NB4 (cell line): ENCODE measurements around the gene MEGF8.

Experiments
- DNase-seq: peaks from one replicate; pipeline ENCODE4 v3.0.0; 2010; ENCODE audit warnings: low read depth
- H3K4me3 ChIP-seq: one replicate; pipeline ENCODE4 v1.5.1; 2011; ENCODE audit warnings: mild to moderate bottlenecking, low read depth, low read length, moderate library complexity
- CTCF ChIP-seq: IDR thresholded peaks from one replicate; pipeline ENCODE4 v1.5.1; 2012; ENCODE audit warnings: low read depth, low read length
- MAX ChIP-seq: IDR thresholded peaks from 2 replicates; pipeline ENCODE4 v1.6.1; 2011; ENCODE audit warnings: low read depth, low read length
- MYC ChIP-seq: IDR thresholded peaks from 2 replicates; pipeline ENCODE4 v1.6.1; 2011; ENCODE audit warnings: low read depth, low read length
- POLR2A ChIP-seq: IDR thresholded peaks from 2 replicates; pipeline ENCODE4 v1.6.1; 2011; ENCODE audit warnings: mild to moderate bottlenecking; ENCODE audit not compliant: insufficient read length; ENCODE audit errors: extremely low read depth

Gene MEGF8

GRCh38 chr19:42397263-42398166 lies 72.1 kb downstream of the MEGF8 start:
- no peak for TF ChIP-seq POLR2A
- TF ChIP-seq MYC: no peak
- TF ChIP-seq MAX: no peak
- TF ChIP-seq CTCF: no peak
- peak overlapping the region; percentile 83 for H3K4me3 ChIP-seq
- no peak for DNase-seq

- no peak for DNase-seq
- H3K4me3 ChIP-seq: no peak overlapping the region
- TF ChIP-seq POLR2A (no peak), CTCF (no peak), MYC (no peak), MAX (no peak)
Observed at GRCh38 chr19:42400404-42400803, 75.0 kb downstream of the MEGF8 start.

- peak; percentile 64 for DNase-seq
- no peak overlapping the region for H3K4me3 ChIP-seq
- peak; percentile 56 for TF ChIP-seq CTCF
- no peak for TF ChIP-seq POLR2A
- TF ChIP-seq MAX: no peak
Observed at GRCh38 chr19:42401365-42402303, 76.2 kb downstream of the MEGF8 start.

- TF ChIP-seq MYC (no peak), MAX (no peak), CTCF (no peak), POLR2A (no peak)
- DNase-seq: no peak
- no peak overlapping the region for H3K4me3 ChIP-seq
Observed at GRCh38 chr19:42402376-42403116, 77.1 kb downstream of the MEGF8 start.

GRCh38 chr19:42403586-42403985 lies 78.2 kb downstream of the MEGF8 start:
- DNase-seq: no peak
- no peak for TF ChIP-seq MAX
- no peak for TF ChIP-seq MYC
- no peak for TF ChIP-seq CTCF
- TF ChIP-seq POLR2A: no peak
- H3K4me3 ChIP-seq: no peak overlapping the region
